HepG2 (cell line): Measurements from ENCODE around the gene RITA1. TPM values are rescaled to one million over a fixed set of nuclear protein-coding genes. Genes with fewer than 3 reads are reported as not detected.

Experiments
- ATAC-seq: fragments of 200-7000 bp; cut with Tn5 transposase; 3 replicates; pipeline ENCODE4 v1.9.1; 2020; ENCODE audit warnings: mild to moderate bottlenecking, moderate library complexity
- BruUV-seq: library from RNA; stranded (reverse); fragments of 400-500 nt; replicated peaks from 2 replicates; lab custom pipeline; 2021; lab: Mats Ljungman, UMichigan
- CTCF ChIA-PET: fragments of 300-600 bp; formaldehyde crosslinking; extraction: SDS; loops from one replicate; lab custom pipeline; 2021; ENCODE audit warnings: low total read pairs, inconsistent platforms, low intra/inter-chr PET ratio; lab: Yijun Ruan, JAX
- POLR2A ChIA-PET: fragments of 350-600 bp; sonication (Branson Sonifier 250); formaldehyde crosslinking; loops from one replicate; lab custom pipeline; 2020; ENCODE audit warnings: antibody characterized with exemption, inconsistent platforms; lab: Yijun Ruan, JAX
- DNase-seq: peaks from one replicate; pipeline ENCODE4 v3.0.0-alpha.2; 2015; ENCODE audit warnings: low spot score
- FAIRE-seq: peaks from 3 replicates; lab custom pipeline; 2011; peaks lifted over from hg19 to GRCh38; lab: Jason Lieb, UNC
- H2AFZ ChIP-seq: one replicate; pipeline ENCODE4 v1.6.1; 2011; ENCODE audit warnings: low read length, inconsistent platforms
- H3K27ac ChIP-seq: fragments of 300-600 bp; 3 replicates; pipeline ENCODE4 v1.8.0; 2011; ENCODE audit warnings: mixed run types, mild to moderate bottlenecking, mixed read lengths, low read length, inconsistent platforms; ENCODE audit not compliant: insufficient read depth; ENCODE audit errors: extremely low read length
- H3K27me3 ChIP-seq, 2 experiments: fragments of 200-600 bp in 1 of 2; 2 replicates in 1 of 2; 3 replicates in 1 of 2; pipeline versions ENCODE4 v1.6.0 to v1.8.0; 2011; ENCODE audit warnings: low read length in 2 of 2, mild to moderate bottlenecking in 2 of 2, moderate library complexity in 2 of 2, inconsistent platforms in 1 of 2; ENCODE audit not compliant: insufficient read depth in 2 of 2, control insufficient read depth in 1 of 2
- H3K36me3 ChIP-seq, 2 experiments: fragments of 200-600 bp in 1 of 2; replicated peaks in 1 of 2; 2 replicates in 1 of 2; 3 replicates in 1 of 2; pipeline versions ENCODE4 v1.5.1 to v1.8.0; 2011; ENCODE audit warnings: low read length in 2 of 2, inconsistent platforms in 1 of 2; ENCODE audit not compliant: insufficient read depth in 2 of 2, control insufficient read depth in 1 of 2
- H3K4me1 ChIP-seq: 2 replicates; pipeline ENCODE4 v1.5.1; 2012; ENCODE audit warnings: low read length, inconsistent platforms; ENCODE audit not compliant: insufficient read depth
- H3K4me2 ChIP-seq: 2 replicates; pipeline ENCODE4 v1.6.0; 2011; ENCODE audit warnings: low read depth, low read length, inconsistent platforms
- H3K4me3 ChIP-seq, 3 experiments: fragments of 200-600 bp in 1 of 3; sonication (generic), shearing (Covaris generic) in 1 of 3; replicated peaks in 1 of 3; 2 replicates each; pipeline ENCODE4 v1.5.1; 2011 to 2016; ENCODE audit warnings: low read length in 3 of 3, inconsistent platforms in 2 of 3, low read depth in 2 of 3, mild to moderate bottlenecking in 2 of 3, control low read depth in 1 of 3, mixed read lengths in 1 of 3; ENCODE audit not compliant: insufficient read depth in 1 of 3
- H3K79me2 ChIP-seq: one replicate; pipeline ENCODE4 v1.6.1; 2011; ENCODE audit warnings: low read length, inconsistent platforms; ENCODE audit not compliant: insufficient read depth
- H3K9ac ChIP-seq: 2 replicates; pipeline ENCODE4 v1.6.0; 2011; ENCODE audit warnings: mild to moderate bottlenecking, low read depth, low read length, inconsistent platforms; ENCODE audit not compliant: insufficient read depth
- H3K9me3 ChIP-seq: 2 replicates; pipeline ENCODE4 v1.5.1; 2012; ENCODE audit warnings: mild to moderate bottlenecking, low read length
- H4K20me1 ChIP-seq: 2 replicates; pipeline ENCODE4 v1.6.0; 2011; ENCODE audit warnings: inconsistent platforms, mild to moderate bottlenecking, low read length, moderate library complexity; ENCODE audit not compliant: insufficient read depth
- AHDC1 ChIP-seq: sonication (generic); formaldehyde crosslinking; IDR thresholded peaks from 2 replicates; pipeline ENCODE4 v1.5.1; 2020; ENCODE audit warnings: mild to moderate bottlenecking, missing genetic modification reagents, borderline replicate concordance
- MXD4 ChIP-seq: IDR thresholded peaks from 2 replicates; pipeline ENCODE4 v1.6.1; 2016; ENCODE audit warnings: mild to moderate bottlenecking, missing biosample characterization, missing genetic modification reagents
- PLSCR1 ChIP-seq: sonication (generic); formaldehyde crosslinking; IDR thresholded peaks from 2 replicates; pipeline ENCODE4 v1.5.0; 2020; ENCODE audit warnings: missing genetic modification reagents, mild to moderate bottlenecking, borderline replicate concordance
- ZNF230 ChIP-seq: sonication (generic); formaldehyde crosslinking; IDR thresholded peaks from 2 replicates; pipeline ENCODE4 v1.4.0; 2020; ENCODE audit warnings: mild to moderate bottlenecking, missing genetic modification reagents
- WGBS: methylation state at CpG from one replicate; pipeline ENCODE4 v1.1.6; 2017; ENCODE audit warnings: low lambda C conversion rate; 5-methylcytosine and 5-hydroxymethylcytosine counted together
- in situ Hi-C: cut with HindIII; loops from 2 replicates; pipeline ENCODE4 v1.10.0; 2017; ENCODE audit warnings: low pct_unique_long_range_greater_than_20kb; ENCODE audit not compliant: extremely low pct_ligation_motif_present
- intact Hi-C: fragments of 100-400 bp; cut with micrococcal nuclease; formaldehyde crosslinking; loops from one replicate; pipeline ENCODE4 v1.10.0; 2022; ENCODE audit not compliant: unreplicated experiment
- polyA plus RNA-seq, 8 experiments: library from polyadenylated mRNA; depleted of rRNA in 3 of 8; stranded (reverse) in 7 of 8; unstranded in 1 of 8; fragments of >200 nt; fragmentation: Illumina TruSeq in 4 of 8; extraction: Trizol in 4 of 8; gene quantifications; 2 replicates each; pipeline versions ENCODE4 v1.2.1 to v1.2.3, GENCODE V29; 2011 to 2016; ENCODE audit warnings: low read depth in 4 of 8, missing spikeins in 1 of 8, mixed read lengths in 1 of 8; ENCODE audit not compliant: insufficient read depth in 1 of 8
- total RNA-seq, 5 experiments: library from RNA; depleted of rRNA; stranded (reverse); fragments of >200 nt; fragmentation: Illumina TruSeq; extraction: Trizol; gene quantifications; 2 replicates each; pipeline ENCODE4 v1.2.3, GENCODE V29; 2016; ENCODE audit warnings: low read depth in 1 of 5

RITA1 gene
- total and polyA plus RNA-seq, 2 of the 13 experiments (the other 11 are each of a cell fraction or from before 2014, with no cell fraction given) = 12.4 to 28.9 TPM

GRCh38 chr12:113207613-113208040 is 22.1 kb downstream of the RITA1 start:
- no peaks in the 10 kb centered on the region for H3K27me3 ChIP-seq
- in situ Hi-C loops (no loop called here), intact Hi-C loops (no loop called here)
- no peak overlapping the region for H3K9ac ChIP-seq
- WGBS = 81% methylated on average over 6 of the region's 6 CpGs
- H3K9me3 ChIP-seq = no peaks in the 10 kb centered on the region
- no peak for DNase-seq
- ChIA-PET CTCF (no interaction called here), POLR2A (interaction anchor here (1.4 to 3.8 kb wide), 2 partner anchors 14 to 23 kb away, joined by 6 to 39 read pairs; partner anchors contain the start of gene TPCN1)
- H3K27ac ChIP-seq = no peak overlapping the region
- H4K20me1 ChIP-seq = no peaks in the 10 kb centered on the region
- TF ChIP-seq AHDC1 (CRISPR knock-in tag) (no peak), MXD4 (no peak), PLSCR1 (CRISPR knock-in tag) (no peak), ZNF230 (no peak)
- H3K4me2 ChIP-seq = no peak overlapping the region
- H2AFZ ChIP-seq = no peak overlapping the region
- BruUV-seq = no TSS peak
- no peak for FAIRE-seq
- no peak for ATAC-seq
- peaks cover 49% of the 10 kb centered on the region for H3K4me1 ChIP-seq
- H3K79me2 ChIP-seq = no peaks in the 10 kb centered on the region
- H3K4me3 ChIP-seq = no peak overlapping the region
- no peaks in the 10 kb centered on the region for H3K36me3 ChIP-seq
